Caco-2 (cell line): ENCODE results near the gene PLXDC2. TPM values are rescaled to one million over a fixed set of nuclear protein-coding genes. Genes with fewer than 3 reads are reported as not detected.

ENCODE experiments used
- BruUV-seq: library from RNA; stranded (reverse); fragments of 400-500 nt; replicated peaks from 2 replicates; lab custom pipeline; 2021; lab: Mats Ljungman, UMichigan
- CTCF ChIA-PET: fragments of 300-600 bp; sonication (Branson Sonifier 250); formaldehyde crosslinking; loops from one replicate; lab custom pipeline; 2022; ENCODE audit warnings: antibody characterized with exemption; lab: Charles Lee
- POLR2A ChIA-PET: fragments of 300-600 bp; sonication (Branson Sonifier 250); formaldehyde crosslinking; loops from one replicate; lab custom pipeline; 2022; ENCODE audit warnings: antibody characterized with exemption; lab: Charles Lee
- DNase-seq, 2 experiments: peaks; one replicate each; pipeline versions ENCODE4 v3.0.0 to v3.0.0-alpha.2; 2020 to 2022
- H3K27me3 ChIP-seq: replicated peaks from 2 replicates; pipeline ENCODE4 v1.6.0; 2011; ENCODE audit warnings: low read length; ENCODE audit not compliant: control insufficient read depth, insufficient read depth
- H3K36me3 ChIP-seq: 2 replicates; pipeline ENCODE4 v1.5.1; 2011; ENCODE audit warnings: low read length; ENCODE audit not compliant: control insufficient read depth, insufficient read depth
- H3K4me1 ChIP-seq: fragments of 250-450 bp; sonication (Bioruptor Pico); 2 replicates; pipeline ENCODE4 v1.5.1; 2020; ENCODE audit warnings: mild to moderate bottlenecking
- H3K4me3 ChIP-seq: 2 replicates; pipeline ENCODE4 v1.5.1; 2011; ENCODE audit warnings: low read depth, mild to moderate bottlenecking, control low read depth, low read length
- H3K9me3 ChIP-seq: fragments of 250-450 bp; sonication (Bioruptor Pico); 2 replicates; pipeline ENCODE4 v1.5.1; 2020; ENCODE audit warnings: mild to moderate bottlenecking, moderate library complexity
- H3K27ac Mint-ChIP-seq: one replicate; pipeline ENCODE4 v1.8.0; 2022; ENCODE audit warnings: mixed read lengths; ENCODE audit not compliant: unreplicated experiment
- H3K27me3 Mint-ChIP-seq: one replicate; pipeline ENCODE4 v1.8.0; 2022; ENCODE audit warnings: mixed read lengths; ENCODE audit not compliant: insufficient read depth, unreplicated experiment
- H3K36me3 Mint-ChIP-seq: one replicate; pipeline ENCODE4 v1.8.0; 2022; ENCODE audit warnings: mild to moderate bottlenecking, mixed read lengths; ENCODE audit not compliant: insufficient read depth, unreplicated experiment
- H3K4me1 Mint-ChIP-seq: one replicate; pipeline ENCODE4 v1.8.0; 2022; ENCODE audit warnings: low read depth, mixed read lengths; ENCODE audit not compliant: unreplicated experiment
- H3K4me3 Mint-ChIP-seq: one replicate; pipeline ENCODE4 v1.8.0; 2022; ENCODE audit warnings: mild to moderate bottlenecking, moderate library complexity, mixed read lengths; ENCODE audit not compliant: unreplicated experiment
- H3K9me3 Mint-ChIP-seq: one replicate; pipeline ENCODE4 v1.8.0; 2022; ENCODE audit warnings: mixed read lengths; ENCODE audit not compliant: unreplicated experiment
- intact Hi-C: fragments of 100-400 bp; cut with micrococcal nuclease; formaldehyde crosslinking; loops from one replicate; pipeline ENCODE4 v1.10.0; 2022; ENCODE audit not compliant: unreplicated experiment
- total RNA-seq: library from RNA; stranded (reverse); gene quantifications from 2 replicates; pipeline ENCODE4 v1.2.3, GENCODE V29; 2022
- TF ChIP-seq, protein P1 (sequence below), 2 experiments: fragments of 200-600 bp in 1 of 2; IDR thresholded peaks; 1 replicate in 1 of 2; 2 replicates in 1 of 2; pipeline versions ENCODE4 v1.5.1 to v1.8.0; 2011 to 2022; ENCODE audit warnings: antibody characterized with exemption in 1 of 2, control low read depth in 1 of 2, inconsistent platforms in 1 of 2, low read depth in 1 of 2, low read length in 1 of 2, mild to moderate bottlenecking in 1 of 2, moderate library complexity in 1 of 2; ENCODE audit not compliant: insufficient read depth in 1 of 2, severe bottlenecking in 1 of 2, unreplicated experiment in 1 of 2

Gene PLXDC2
- total RNA-seq, 1 experiment from 2014 or later: 0.54 TPM

- no peak overlapping the region for H3K27ac Mint-ChIP-seq
- no TSS peak for BruUV-seq
- ChIA-PET CTCF (no interaction called here), POLR2A (no interaction called here)
- Histone ChIP-seq H3K27me3 (no peaks in the 10 kb centered on the region), H3K4me3 (no peak overlapping the region), H3K4me1 (no peaks in the 10 kb centered on the region), H3K9me3 (no peaks in the 10 kb centered on the region), H3K36me3 (no peaks in the 10 kb centered on the region)
- H3K36me3 Mint-ChIP-seq: no peaks in the 10 kb centered on the region
- TF ChIP-seq, protein P1, sequence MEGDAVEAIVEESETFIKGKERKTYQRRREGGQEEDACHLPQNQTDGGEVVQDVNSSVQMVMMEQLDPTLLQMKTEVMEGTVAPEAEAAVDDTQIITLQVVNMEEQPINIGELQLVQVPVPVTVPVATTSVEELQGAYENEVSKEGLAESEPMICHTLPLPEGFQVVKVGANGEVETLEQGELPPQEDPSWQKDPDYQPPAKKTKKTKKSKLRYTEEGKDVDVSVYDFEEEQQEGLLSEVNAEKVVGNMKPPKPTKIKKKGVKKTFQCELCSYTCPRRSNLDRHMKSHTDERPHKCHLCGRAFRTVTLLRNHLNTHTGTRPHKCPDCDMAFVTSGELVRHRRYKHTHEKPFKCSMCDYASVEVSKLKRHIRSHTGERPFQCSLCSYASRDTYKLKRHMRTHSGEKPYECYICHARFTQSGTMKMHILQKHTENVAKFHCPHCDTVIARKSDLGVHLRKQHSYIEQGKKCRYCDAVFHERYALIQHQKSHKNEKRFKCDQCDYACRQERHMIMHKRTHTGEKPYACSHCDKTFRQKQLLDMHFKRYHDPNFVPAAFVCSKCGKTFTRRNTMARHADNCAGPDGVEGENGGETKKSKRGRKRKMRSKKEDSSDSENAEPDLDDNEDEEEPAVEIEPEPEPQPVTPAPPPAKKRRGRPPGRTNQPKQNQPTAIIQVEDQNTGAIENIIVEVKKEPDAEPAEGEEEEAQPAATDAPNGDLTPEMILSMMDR (IDR thresholded peaks at IDR 0.05; ENCODE audit: insufficient read depth in 1 of 2, low read depth in 1 of 2, low read length in 1 of 2, severe bottlenecking in 1 of 2, unreplicated experiment in 1 of 2): no peak
- H3K27me3 Mint-ChIP-seq: no peaks in the 10 kb centered on the region
- H3K4me1 Mint-ChIP-seq: no peaks in the 10 kb centered on the region
- no peak overlapping the region for H3K4me3 Mint-ChIP-seq
- intact Hi-C loops: no loop called here
- H3K9me3 Mint-ChIP-seq: no peaks in the 10 kb centered on the region
- DNase-seq: no peak
Observed at GRCh38 chr10:20289070-20289828, 473.0 kb downstream of the PLXDC2 start.

GRCh38 chr10:20298417-20298816 lies 482.2 kb downstream of the PLXDC2 start:
- peaks cover 8% of the 10 kb centered on the region for H3K4me1 Mint-ChIP-seq
- H3K27me3 ChIP-seq: no peaks in the 10 kb centered on the region
- BruUV-seq: no TSS peak
- no peaks in the 10 kb centered on the region for H3K36me3 Mint-ChIP-seq
- ChIA-PET POLR2A (no interaction called here), CTCF (no interaction called here)
- H3K4me1 ChIP-seq: peaks cover 13% of the 10 kb centered on the region
- no peak for DNase-seq
- TF ChIP-seq, protein P1 (IDR thresholded peaks at IDR 0.05; ENCODE audit: insufficient read depth in 1 of 2, low read depth in 1 of 2, low read length in 1 of 2, severe bottlenecking in 1 of 2, unreplicated experiment in 1 of 2): no peak
- peaks cover 29% of the 10 kb centered on the region for H3K9me3 Mint-ChIP-seq
- no peak overlapping the region for H3K27ac Mint-ChIP-seq
- H3K9me3 ChIP-seq: peaks cover 13% of the 10 kb centered on the region
- no peaks in the 10 kb centered on the region for H3K27me3 Mint-ChIP-seq
- H3K36me3 ChIP-seq: no peaks in the 10 kb centered on the region
- intact Hi-C loops: no loop called here
- H3K4me3 ChIP-seq: no peak overlapping the region
- H3K4me3 Mint-ChIP-seq: no peak overlapping the region

GRCh38 chr10:20299034-20299736 lies 483.0 kb downstream of the PLXDC2 start:
- H3K27me3 ChIP-seq: no peaks in the 10 kb centered on the region
- ChIA-PET POLR2A (no interaction called here), CTCF (no interaction called here)
- H3K4me1 ChIP-seq: peaks cover 13% of the 10 kb centered on the region
- no peaks in the 10 kb centered on the region for H3K36me3 Mint-ChIP-seq
- H3K4me1 Mint-ChIP-seq: peaks cover 8% of the 10 kb centered on the region
- no peak overlapping the region for H3K4me3 ChIP-seq
- peaks cover 33% of the 10 kb centered on the region for H3K9me3 Mint-ChIP-seq
- no peak overlapping the region for H3K27ac Mint-ChIP-seq
- DNase-seq: no peak
- H3K27me3 Mint-ChIP-seq: no peaks in the 10 kb centered on the region
- H3K9me3 ChIP-seq: peaks cover 18% of the 10 kb centered on the region
- no peak overlapping the region for H3K4me3 Mint-ChIP-seq
- BruUV-seq: no TSS peak
- TF ChIP-seq, protein P1 (IDR thresholded peaks at IDR 0.05; ENCODE audit: insufficient read depth in 1 of 2, low read depth in 1 of 2, low read length in 1 of 2, severe bottlenecking in 1 of 2, unreplicated experiment in 1 of 2): no peak
- no peaks in the 10 kb centered on the region for H3K36me3 ChIP-seq
- intact Hi-C loops: no loop called here
